ENCODE data around the gene EXOG. TPM values are rescaled to one million over a fixed set of nuclear protein-coding genes. Genes with fewer than 3 reads are reported as not detected.

Gene EXOG
- total RNA-seq, 1 experiment from 2014 or later: 13.7 TPM

GRCh38 chr3:38560284-38560683 lies 64.1 kb downstream of the EXOG start (continued):
- TF ChIP-seq ZNF532 (CRISPR knock-in tag; IDR thresholded peaks at IDR 0.05; ENCODE audit: borderline replicate concordance): no peak
- TF ChIP-seq ATF2 (CRISPR knock-in tag; IDR thresholded peaks at IDR 0.05; ENCODE audit: borderline replicate concordance, low read depth): no peak
- no peak for TF ChIP-seq ZMAT4 (CRISPR knock-in tag; IDR thresholded peaks at IDR 0.05)

GRCh38 chr3:38560996-38561717 lies 65.0 kb downstream of the EXOG start:
- no peak for TF ChIP-seq FOXP1 (CRISPR knock-in tag; IDR thresholded peaks at IDR 0.05; ENCODE audit: borderline replicate concordance)
- no peak for TF ChIP-seq FOXK1 (CRISPR knock-in tag; IDR thresholded peaks at IDR 0.05)
- no peak for TF ChIP-seq STAT6 (CRISPR knock-in tag; conservative IDR thresholded peaks at IDR 0.05; ENCODE audit: low read depth)
- no peak for TF ChIP-seq USF1 (CRISPR knock-in tag; IDR thresholded peaks at IDR 0.05)
- TF ChIP-seq ZSCAN18 (CRISPR knock-in tag; IDR thresholded peaks at IDR 0.05): no peak
- no peak for TF ChIP-seq ZNF396 (CRISPR knock-in tag; IDR thresholded peaks at IDR 0.05; ENCODE audit: borderline replicate concordance)
- TF ChIP-seq RELA (CRISPR knock-in tag; IDR thresholded peaks at IDR 0.05; ENCODE audit: borderline replicate concordance): no peak
- no peak for TF ChIP-seq FOXJ3 (CRISPR knock-in tag; IDR thresholded peaks at IDR 0.05; ENCODE audit: borderline replicate concordance)
- TF ChIP-seq TEAD1 (CRISPR knock-in tag; IDR thresholded peaks at IDR 0.05): no peak
- ChIA-PET CTCF (interaction anchor here (1.2 to 1.5 kb wide), 3 partner anchors 13 to 62 kb away, joined by 3 to 5 read pairs (median 3); no protein-coding TSS in a partner anchor), POLR2A (interaction anchor here (0.6 kb wide), 1 partner anchor 56 kb away, joined by 4 read pairs; no protein-coding TSS in a partner anchor)
- Mint-ChIP-seq H3K27me3 (ENCODE audit: low read depth) (no peaks in the 10 kb centered on the region; the same call in 1 of the 2 replicates), H3K4me3 (no peak overlapping the region), H3K9me3 (peaks cover 14% of the 10 kb centered on the region), H3K4me1 (no peaks in the 10 kb centered on the region), H3K36me3 (peaks cover 2% of the 10 kb centered on the region; the same call in 1 of the 2 replicates), H3K27ac (no peak overlapping the region)
- DNase-seq (ENCODE audit: low spot score) (no peak), ATAC-seq (no peak)

Data from WTC11 (cell line).